Breast epithelium (tissue), 3 donors: ENCODE results near the gene FCAMR.

Source experiments
- POLR2A ChIP-seq: fragments of 450-650 bp; IDR thresholded peaks from one replicate; pipeline ENCODE4 v1.6.1; 2016; ENCODE audit warnings: antibody characterized with exemption, mild to moderate bottlenecking, moderate library complexity
- POLR2AphosphoS5 ChIP-seq, 3 donors: sonication (generic); formaldehyde crosslinking; IDR thresholded peaks; one replicate each; pipeline ENCODE4 v1.6.1; 2017; ENCODE audit warnings: antibody characterized with exemption in 3 of 3
- TF ChIP-seq, protein P1 (sequence below), 3 donors: fragments of 450-650 bp; IDR thresholded peaks; one replicate each; pipeline ENCODE4 v1.5.1; 2016 to 2017; ENCODE audit warnings: antibody characterized with exemption in 3 of 3, mild to moderate bottlenecking in 3 of 3, moderate library complexity in 3 of 3

- TF ChIP-seq, protein P1, sequence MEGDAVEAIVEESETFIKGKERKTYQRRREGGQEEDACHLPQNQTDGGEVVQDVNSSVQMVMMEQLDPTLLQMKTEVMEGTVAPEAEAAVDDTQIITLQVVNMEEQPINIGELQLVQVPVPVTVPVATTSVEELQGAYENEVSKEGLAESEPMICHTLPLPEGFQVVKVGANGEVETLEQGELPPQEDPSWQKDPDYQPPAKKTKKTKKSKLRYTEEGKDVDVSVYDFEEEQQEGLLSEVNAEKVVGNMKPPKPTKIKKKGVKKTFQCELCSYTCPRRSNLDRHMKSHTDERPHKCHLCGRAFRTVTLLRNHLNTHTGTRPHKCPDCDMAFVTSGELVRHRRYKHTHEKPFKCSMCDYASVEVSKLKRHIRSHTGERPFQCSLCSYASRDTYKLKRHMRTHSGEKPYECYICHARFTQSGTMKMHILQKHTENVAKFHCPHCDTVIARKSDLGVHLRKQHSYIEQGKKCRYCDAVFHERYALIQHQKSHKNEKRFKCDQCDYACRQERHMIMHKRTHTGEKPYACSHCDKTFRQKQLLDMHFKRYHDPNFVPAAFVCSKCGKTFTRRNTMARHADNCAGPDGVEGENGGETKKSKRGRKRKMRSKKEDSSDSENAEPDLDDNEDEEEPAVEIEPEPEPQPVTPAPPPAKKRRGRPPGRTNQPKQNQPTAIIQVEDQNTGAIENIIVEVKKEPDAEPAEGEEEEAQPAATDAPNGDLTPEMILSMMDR (IDR thresholded peaks at IDR 0.05) = no peak
- TF ChIP-seq POLR2A (no peak), POLR2AphosphoS5 (IDR thresholded peaks at IDR 0.05) (no peak)
Observed at GRCh38 chr1:206918076-206918475, 52.2 kb downstream of the FCAMR start.
